Measurements from ENCODE around the gene CATSPERZ. TPM values are rescaled to one million over a fixed set of nuclear protein-coding genes. Genes with fewer than 3 reads are reported as not detected.

CATSPERZ gene
- total and polyA plus RNA-seq, 9 of the 15 experiments (the other 6 are each of a cell fraction or from before 2014, with no cell fraction given), result 0.86 to 8.5 (median 3.5) TPM

GRCh38 chr11:64251016-64251752 lies 49.0 kb upstream of the CATSPERZ start, which contains the start of gene PLCB3 (continued):
- TF ChIP-seq ZBTB40 (IDR thresholded peaks at IDR 0.05) (no peak), ZBTB40 (CRISPR knock-in tag; IDR thresholded peaks at IDR 0.05) (no peak), ZNF384 (IDR thresholded peaks at IDR 0.05; ENCODE audit: low read depth, low read length) (no peak), BRCA1 (IDR thresholded peaks at IDR 0.05) (no peak), BRCA1 (CRISPR knock-in tag; IDR thresholded peaks at IDR 0.05) (no peak), FOXP4 (CRISPR knock-in tag; IDR thresholded peaks at IDR 0.05; ENCODE audit: borderline replicate concordance) (no peak), ZNF766 (CRISPR knock-in tag; conservative IDR thresholded peaks at IDR 0.05) (no peak), MTA2 (IDR thresholded peaks at IDR 0.05; ENCODE audit: low read depth) (no peak), CBX3 (IDR thresholded peaks at IDR 0.05; ENCODE audit: borderline replicate concordance in 1 of 2, low read length in 2 of 2) (0 out of 3 replicates have a peak, but pooled peaks of 1 of the 2 experiments have one; percentile 31), TBL1XR1 (IDR thresholded peaks at IDR 0.05; ENCODE audit: low read length in 2 of 2) (no peak), TRIM24 (IDR thresholded peaks at IDR 0.05) (no peak), ELF4 (CRISPR knock-in tag; IDR thresholded peaks at IDR 0.05) (no peak), CBX2 (IDR thresholded peaks at IDR 0.05; ENCODE audit: insufficient read depth, low read length, poor library complexity, severe bottlenecking) (no peak)
- TF ChIP-seq, protein P1, sequence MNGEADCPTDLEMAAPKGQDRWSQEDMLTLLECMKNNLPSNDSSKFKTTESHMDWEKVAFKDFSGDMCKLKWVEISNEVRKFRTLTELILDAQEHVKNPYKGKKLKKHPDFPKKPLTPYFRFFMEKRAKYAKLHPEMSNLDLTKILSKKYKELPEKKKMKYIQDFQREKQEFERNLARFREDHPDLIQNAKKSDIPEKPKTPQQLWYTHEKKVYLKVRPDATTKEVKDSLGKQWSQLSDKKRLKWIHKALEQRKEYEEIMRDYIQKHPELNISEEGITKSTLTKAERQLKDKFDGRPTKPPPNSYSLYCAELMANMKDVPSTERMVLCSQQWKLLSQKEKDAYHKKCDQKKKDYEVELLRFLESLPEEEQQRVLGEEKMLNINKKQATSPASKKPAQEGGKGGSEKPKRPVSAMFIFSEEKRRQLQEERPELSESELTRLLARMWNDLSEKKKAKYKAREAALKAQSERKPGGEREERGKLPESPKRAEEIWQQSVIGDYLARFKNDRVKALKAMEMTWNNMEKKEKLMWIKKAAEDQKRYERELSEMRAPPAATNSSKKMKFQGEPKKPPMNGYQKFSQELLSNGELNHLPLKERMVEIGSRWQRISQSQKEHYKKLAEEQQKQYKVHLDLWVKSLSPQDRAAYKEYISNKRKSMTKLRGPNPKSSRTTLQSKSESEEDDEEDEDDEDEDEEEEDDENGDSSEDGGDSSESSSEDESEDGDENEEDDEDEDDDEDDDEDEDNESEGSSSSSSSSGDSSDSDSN (IDR thresholded peaks at IDR 0.05; ENCODE audit: borderline replicate concordance in 1 of 2, low read depth in 2 of 2, low read length in 2 of 2), result 0 out of 4 replicates have a peak, but pooled peaks of 1 of the 2 experiments have one; percentile 29
